Measurements from ENCODE around the gene PRAME.
"Not testable (repeated sequence)": the region's sequence is repeated elsewhere in the genome, so short reads cannot be mapped to it uniquely, and the experiment has no call there.

Gene PRAME

DNA sequence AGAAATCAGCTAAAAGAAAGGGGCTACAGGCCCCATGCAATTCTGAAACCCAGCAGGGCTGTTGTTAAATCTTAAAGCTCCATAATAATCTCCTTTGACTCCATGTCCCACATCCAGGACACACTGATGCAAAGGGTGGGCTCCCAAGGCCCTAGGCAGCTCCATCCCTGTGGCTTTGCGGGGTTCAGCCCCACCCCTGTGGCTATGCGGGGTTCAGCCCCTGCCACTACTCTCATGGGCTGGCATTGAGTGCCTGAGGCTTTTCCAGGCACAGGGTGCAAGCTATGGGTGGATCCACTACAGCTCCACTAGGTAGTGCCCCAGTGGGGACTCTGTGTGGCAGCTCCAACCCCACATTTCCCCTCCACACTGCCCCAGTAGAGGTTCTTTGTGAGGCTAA, 30.3 kb downstream of the PRAME start:
- no peaks in the 10 kb centered on the region for H3K9me3 Mint-ChIP-seq
- no peaks in the 10 kb centered on the region for H3K4me1 Mint-ChIP-seq (ENCODE audit: low read depth)
- no peak overlapping the region for H3K27ac Mint-ChIP-seq
- H3K36me3 Mint-ChIP-seq (ENCODE audit: low read depth) = no peaks in the 10 kb centered on the region
- peaks cover 8% of the 10 kb centered on the region for H3K27me3 Mint-ChIP-seq (ENCODE audit: low read depth)
- H3K4me3 Mint-ChIP-seq = no peak overlapping the region

DNA sequence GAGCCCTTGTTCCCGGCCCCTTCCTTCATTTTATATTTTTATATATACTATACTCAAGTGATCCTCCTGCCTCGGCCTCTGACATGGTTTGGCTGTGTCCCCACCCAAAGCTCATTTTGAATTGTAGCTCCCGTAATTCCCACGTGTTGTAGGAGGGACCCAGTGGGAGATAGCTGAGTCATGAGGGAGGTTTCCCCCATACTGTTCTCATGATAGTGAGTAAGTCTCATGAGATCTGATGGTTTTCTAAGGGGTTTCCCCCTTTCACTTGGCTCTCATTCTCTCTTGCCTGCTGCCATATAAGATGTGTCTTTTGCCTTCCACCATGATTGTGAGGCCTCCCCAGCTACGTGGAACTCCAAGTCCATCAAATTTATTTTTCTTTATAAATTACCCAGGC, 31.8 kb downstream of the PRAME start:
- H3K27me3 Mint-ChIP-seq (ENCODE audit: low read depth) = peaks cover 13% of the 10 kb centered on the region

DNA sequence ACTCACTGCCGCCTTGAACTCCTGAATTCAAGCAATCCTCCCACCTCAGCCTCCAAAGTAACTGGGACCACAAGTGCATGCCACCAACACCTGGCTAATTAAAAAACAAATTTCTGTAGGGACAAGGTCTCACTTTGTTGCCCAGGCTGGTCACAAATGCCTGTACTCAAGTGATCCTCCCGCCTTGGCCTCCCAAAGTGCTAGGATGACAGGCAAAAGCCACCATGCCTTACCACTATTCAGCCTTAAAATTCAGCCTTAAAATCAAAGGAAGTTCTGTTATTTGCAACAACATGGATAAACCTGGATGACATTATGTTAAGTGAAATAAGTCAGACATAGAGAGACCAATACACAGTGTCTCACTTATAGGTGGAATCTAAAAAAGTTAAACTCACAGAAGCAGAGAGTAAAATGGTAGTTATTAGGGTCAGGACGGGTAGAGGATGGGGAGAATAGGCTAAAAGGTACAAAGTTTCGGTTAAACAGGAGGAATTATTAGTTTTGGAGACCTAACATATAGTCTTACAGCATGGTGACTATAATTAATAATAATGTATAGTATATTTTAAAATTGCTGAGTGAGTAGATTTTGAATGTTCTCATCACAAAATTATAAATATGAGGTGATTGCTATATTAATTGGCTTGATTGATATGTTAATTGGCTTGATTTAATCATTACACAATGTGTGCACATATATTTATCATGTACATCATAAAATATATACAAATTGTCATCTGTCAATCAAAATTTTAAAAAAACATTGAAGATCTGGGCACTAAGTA, 32.7 kb downstream of the PRAME start:
- H3K27ac Mint-ChIP-seq = no peak overlapping the region
- no peak overlapping the region for H3K4me3 Mint-ChIP-seq
- H3K27me3 Mint-ChIP-seq (ENCODE audit: low read depth) = peaks cover 13% of the 10 kb centered on the region
- H3K9me3 Mint-ChIP-seq = no peaks in the 10 kb centered on the region
- no peaks in the 10 kb centered on the region for H3K36me3 Mint-ChIP-seq (ENCODE audit: low read depth)
- no peaks in the 10 kb centered on the region for H3K4me1 Mint-ChIP-seq (ENCODE audit: low read depth)

More for the DNA sequence above, 31.8 kb downstream of the PRAME start:
- no peak overlapping the region for H3K27ac Mint-ChIP-seq
- H3K9me3 Mint-ChIP-seq = no peaks in the 10 kb centered on the region
- H3K36me3 Mint-ChIP-seq (ENCODE audit: low read depth) = no peaks in the 10 kb centered on the region
- no peak overlapping the region for H3K4me3 Mint-ChIP-seq
- no peaks in the 10 kb centered on the region for H3K4me1 Mint-ChIP-seq (ENCODE audit: low read depth)

DNA sequence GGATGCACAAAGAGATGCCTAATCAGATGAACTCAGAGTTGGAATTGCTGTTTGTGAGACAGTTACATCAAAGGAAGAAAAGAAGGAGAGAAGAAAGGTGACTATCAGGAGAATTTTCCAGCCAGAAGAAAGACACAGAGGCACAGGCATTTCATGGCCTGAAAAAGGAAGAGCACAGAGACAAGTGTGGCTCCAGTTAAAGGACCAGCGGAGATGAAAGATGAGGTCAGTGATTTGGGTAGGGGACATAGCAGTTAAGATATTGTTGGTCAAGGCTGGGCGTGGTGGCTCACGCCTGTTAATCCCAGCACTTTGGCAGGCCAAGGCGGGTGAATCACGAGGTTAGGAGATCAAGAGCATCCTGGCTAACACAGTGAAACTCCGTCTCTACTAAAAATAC, 35.6 kb downstream of the PRAME start:
- Mint-ChIP-seq H3K27me3 (ENCODE audit: low read depth) (peaks cover 9% of the 10 kb centered on the region), H3K27ac (no peak overlapping the region), H3K36me3 (ENCODE audit: low read depth) (no peaks in the 10 kb centered on the region), H3K4me3 (no peak overlapping the region), H3K4me1 (ENCODE audit: low read depth) (no peaks in the 10 kb centered on the region), H3K9me3 (no peaks in the 10 kb centered on the region)

DNA sequence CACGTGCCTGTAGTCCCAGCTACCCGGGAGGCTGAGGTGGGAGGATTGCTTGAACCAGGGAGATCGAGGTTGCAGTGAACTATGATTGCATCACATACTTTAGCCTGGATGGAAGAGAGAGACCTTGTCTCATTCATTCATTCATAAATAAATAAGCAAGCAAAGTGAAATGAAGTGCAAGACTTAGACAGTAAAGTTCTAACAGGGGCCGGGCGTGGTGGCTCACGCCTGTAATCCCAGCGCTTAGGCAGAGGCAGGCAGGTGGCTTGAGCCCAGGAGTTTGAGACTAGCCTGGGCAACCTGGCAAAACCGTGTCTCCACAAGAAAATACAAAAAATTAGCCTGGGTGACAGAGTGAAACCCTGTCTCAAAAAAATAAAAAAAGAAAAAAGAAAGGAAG, 37.4 kb downstream of the PRAME start:
- H3K4me1 Mint-ChIP-seq (ENCODE audit: low read depth) = no peaks in the 10 kb centered on the region
- no peak overlapping the region for H3K4me3 Mint-ChIP-seq
- H3K36me3 Mint-ChIP-seq (ENCODE audit: low read depth) = no peaks in the 10 kb centered on the region
- no peaks in the 10 kb centered on the region for H3K9me3 Mint-ChIP-seq
- H3K27ac Mint-ChIP-seq = no peak overlapping the region
- peaks cover 8% of the 10 kb centered on the region for H3K27me3 Mint-ChIP-seq (ENCODE audit: low read depth)

DNA sequence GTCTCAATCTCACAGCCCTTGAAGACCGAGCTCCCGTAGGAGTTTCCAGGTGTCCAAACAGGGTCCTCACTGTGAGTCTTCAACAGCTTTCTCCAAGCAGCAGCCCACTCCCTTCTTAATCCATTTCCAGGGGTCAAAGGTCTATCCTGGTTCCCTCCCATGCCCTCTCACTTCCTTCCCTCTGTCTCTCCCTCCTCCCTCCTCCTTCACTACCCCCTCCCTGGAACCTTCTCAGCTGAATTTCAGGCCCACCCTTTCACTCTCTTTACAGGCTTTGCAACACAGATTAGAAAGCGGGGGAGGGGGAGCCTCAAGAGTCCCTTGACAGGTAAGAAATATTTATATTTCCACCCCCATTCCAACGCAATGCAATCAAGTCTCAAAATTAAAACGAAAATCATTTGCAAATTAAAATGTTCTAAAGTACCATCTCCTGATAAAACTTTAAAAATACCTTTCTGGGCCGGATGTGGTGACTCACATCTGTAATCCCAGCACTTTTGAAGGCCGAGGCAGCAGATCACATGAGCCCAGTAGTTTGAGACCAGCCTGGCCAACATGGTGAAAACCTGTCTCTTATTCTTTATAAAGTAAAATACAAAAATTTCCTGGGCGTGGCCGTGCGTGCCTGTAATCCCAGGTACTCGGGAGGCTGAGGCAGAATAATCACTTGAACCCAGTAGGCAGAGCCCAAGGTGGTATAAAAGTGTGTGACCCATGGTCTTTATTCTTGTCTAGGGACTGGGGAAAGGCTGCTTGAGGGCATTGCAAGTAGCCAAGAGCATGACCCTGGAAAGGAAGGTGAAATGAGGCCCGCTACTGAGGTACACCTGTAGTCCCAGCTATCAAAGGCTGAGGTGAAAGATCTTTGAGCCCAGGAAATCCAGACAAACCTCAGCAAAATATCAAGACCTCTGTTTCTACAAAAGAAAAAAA, 38.1 kb downstream of the PRAME start:
- Mint-ChIP-seq H3K4me1 (ENCODE audit: low read depth) (no peaks in the 10 kb centered on the region), H3K27me3 (ENCODE audit: low read depth) (peaks cover 13% of the 10 kb centered on the region), H3K36me3 (ENCODE audit: low read depth) (no peaks in the 10 kb centered on the region), H3K27ac (no peak overlapping the region), H3K9me3 (no peaks in the 10 kb centered on the region), H3K4me3 (no peak overlapping the region)

DNA sequence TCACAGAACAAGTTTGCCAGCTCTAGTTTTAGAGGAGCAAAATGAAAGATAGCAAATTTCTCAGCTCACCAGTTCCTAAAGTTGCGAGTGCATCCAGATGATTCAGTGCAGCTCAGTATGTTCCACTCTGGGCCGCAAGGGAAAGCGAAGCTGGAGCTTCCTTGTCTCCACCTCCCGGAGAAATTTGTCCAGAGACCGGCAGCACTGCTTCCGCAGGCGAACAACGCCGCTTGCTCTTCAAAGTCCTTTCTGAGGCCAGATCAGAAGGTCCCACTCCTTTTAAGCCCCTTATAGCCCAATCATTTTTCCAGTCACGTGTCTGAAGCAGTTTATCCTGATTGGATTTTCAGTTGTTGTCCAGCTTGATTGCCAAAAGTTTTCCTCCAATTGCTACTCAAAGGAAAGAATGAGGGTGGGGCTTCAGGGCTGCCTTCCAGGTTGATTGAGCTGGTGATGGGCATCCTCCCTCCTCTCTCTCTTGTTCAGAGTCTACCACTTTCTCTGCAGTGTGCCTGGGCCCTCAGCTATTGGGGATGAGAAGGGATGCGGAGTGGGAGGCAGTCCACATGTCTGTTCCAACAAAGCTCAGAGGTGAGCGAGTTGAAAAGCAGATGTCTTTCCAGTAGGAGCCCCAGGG, 38.9 kb downstream of the PRAME start, which contains the start of gene ZNF280A:
ZNF280A (minus strand) TSS at position 251 of the 637 bp plus-strand sequence. CDS start 4,640 bp downstream, outside the sequence.
- Mint-ChIP-seq H3K4me1 (ENCODE audit: low read depth) (no peaks in the 10 kb centered on the region), H3K36me3 (ENCODE audit: low read depth) (no peaks in the 10 kb centered on the region), H3K4me3 (no peak within 1 kb of the TSS), H3K27me3 (ENCODE audit: low read depth) (peaks cover 18% of the 10 kb centered on the region), H3K27ac (peak within 1 kb of the TSS; percentile 45), H3K9me3 (no peaks in the 10 kb centered on the region)

DNA sequence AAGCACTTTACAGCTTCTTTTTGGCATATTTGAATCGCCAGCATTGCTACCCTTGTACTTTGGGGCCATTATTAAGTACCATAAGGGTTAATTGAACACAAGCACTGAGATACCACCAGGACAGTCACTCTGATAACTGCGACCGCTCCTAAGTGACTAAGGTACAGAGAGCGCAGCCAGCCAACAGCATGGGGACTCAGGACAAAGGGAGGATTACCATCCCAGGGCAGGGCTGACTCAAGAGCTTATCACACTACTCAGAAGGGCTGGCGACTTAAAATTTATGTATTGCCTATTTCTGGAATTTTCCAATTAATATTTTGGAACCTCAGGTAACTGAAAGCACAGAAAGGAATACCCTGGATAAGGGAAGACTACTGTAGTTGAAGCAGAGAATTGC, 39.5 kb downstream of the PRAME start:
- H3K27ac Mint-ChIP-seq = no peak overlapping the region
- peaks cover 22% of the 10 kb centered on the region for H3K27me3 Mint-ChIP-seq (ENCODE audit: low read depth)
- H3K4me1 Mint-ChIP-seq (ENCODE audit: low read depth) = no peaks in the 10 kb centered on the region
- no peaks in the 10 kb centered on the region for H3K36me3 Mint-ChIP-seq (ENCODE audit: low read depth)
- H3K9me3 Mint-ChIP-seq = no peaks in the 10 kb centered on the region
- no peak overlapping the region for H3K4me3 Mint-ChIP-seq

DNA sequence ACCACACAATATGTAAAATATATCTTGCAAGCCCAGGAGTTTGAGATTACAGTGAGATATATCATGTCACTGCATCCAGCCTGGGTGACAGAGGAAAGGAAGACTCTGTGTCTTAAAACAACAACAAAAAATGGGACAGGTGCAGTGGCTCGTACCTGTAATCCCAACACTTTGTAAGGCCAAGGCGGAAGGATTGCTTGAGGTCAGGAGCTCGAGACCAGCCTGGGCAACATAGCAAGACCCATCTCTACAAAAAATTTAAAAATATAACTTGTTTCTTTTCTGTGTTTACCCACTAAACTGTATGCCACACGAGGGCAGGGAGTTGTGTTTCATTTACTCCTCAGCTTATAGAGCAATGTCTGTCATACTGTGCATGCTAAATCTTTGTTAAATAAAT, 42.1 kb downstream of the PRAME start:
- no peaks in the 10 kb centered on the region for H3K36me3 Mint-ChIP-seq (ENCODE audit: low read depth)
- no peak overlapping the region for H3K27ac Mint-ChIP-seq
- H3K27me3 Mint-ChIP-seq (ENCODE audit: low read depth) = peaks cover 28% of the 10 kb centered on the region
- H3K4me3 Mint-ChIP-seq = no peak overlapping the region
- H3K9me3 Mint-ChIP-seq = no peaks in the 10 kb centered on the region
- H3K4me1 Mint-ChIP-seq (ENCODE audit: low read depth) = peaks cover 2% of the 10 kb centered on the region

DNA sequence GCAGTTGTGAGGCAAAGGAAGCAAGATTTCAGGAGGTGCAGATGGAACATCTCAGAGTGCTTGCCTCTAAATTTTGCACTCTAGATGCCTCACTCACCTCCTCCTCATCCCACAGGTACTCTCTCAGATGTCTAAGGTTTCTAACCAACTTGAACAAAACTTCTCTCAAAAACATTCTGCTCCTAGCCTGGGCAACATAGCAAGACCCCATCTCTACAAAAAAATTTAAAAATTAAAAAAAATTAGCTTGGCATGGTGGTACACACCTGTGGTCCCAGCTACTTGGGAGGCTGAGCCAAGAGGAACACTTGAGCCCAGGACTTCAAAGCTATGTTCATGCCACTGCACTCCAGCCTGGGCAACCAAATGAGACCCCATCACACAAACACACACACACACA, 43.2 kb downstream of the PRAME start:
- Mint-ChIP-seq H3K4me1 (ENCODE audit: low read depth) (peaks cover 2% of the 10 kb centered on the region), H3K27me3 (ENCODE audit: low read depth) (peaks cover 32% of the 10 kb centered on the region), H3K36me3 (ENCODE audit: low read depth) (no peaks in the 10 kb centered on the region), H3K27ac (no peak overlapping the region), H3K9me3 (no peaks in the 10 kb centered on the region), H3K4me3 (no peak overlapping the region)

DNA sequence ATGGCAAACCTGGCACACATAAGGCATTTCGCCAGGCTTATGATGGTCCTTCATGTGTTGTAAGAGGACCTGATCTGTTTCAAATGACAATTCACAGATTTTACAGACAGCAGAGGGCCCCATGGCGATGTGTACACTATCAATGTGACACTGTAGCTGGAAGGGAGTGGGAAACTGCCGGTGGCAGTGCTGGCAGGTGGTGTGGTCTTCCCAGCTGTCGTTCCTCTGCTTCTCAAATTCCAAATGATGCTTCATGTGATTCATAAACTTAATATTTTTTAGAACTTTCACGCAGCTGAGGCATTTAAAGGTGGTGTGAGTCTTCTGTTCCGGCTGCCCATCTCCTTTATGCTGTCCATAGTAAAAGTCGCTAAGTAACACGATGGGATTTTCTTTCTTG, 44.6 kb downstream of the PRAME start:
- not testable (repeated sequence) for H3K36me3 Mint-ChIP-seq (ENCODE audit: low read depth); H3K27ac Mint-ChIP-seq; H3K4me3 Mint-ChIP-seq; H3K4me1 Mint-ChIP-seq (ENCODE audit: low read depth); H3K9me3 Mint-ChIP-seq
- peaks cover 32% of the 10 kb centered on the region for H3K27me3 Mint-ChIP-seq (ENCODE audit: low read depth)

DNA sequence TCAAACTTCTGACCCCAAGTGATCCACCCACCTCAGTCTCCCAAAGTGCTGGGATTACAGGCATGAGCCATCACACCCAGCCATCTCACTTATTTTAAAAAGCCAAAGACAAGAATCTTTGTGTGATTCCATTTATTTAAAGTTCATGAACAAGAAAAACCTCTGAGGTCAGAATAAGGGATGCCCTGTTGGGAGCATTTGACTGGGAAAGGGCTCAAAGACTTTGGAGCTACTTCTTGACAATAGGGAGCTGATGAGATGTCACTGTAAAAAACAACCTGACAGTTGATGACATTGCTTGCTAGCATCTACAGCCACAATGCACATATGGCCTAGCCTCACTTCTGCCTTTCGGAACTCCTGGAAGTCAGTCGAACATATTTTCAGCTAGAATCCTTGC, 45.4 kb downstream of the PRAME start:
- H3K4me3 Mint-ChIP-seq = no peak overlapping the region
- H3K27me3 Mint-ChIP-seq (ENCODE audit: low read depth) = peaks cover 32% of the 10 kb centered on the region
- peaks cover 2% of the 10 kb centered on the region for H3K4me1 Mint-ChIP-seq (ENCODE audit: low read depth)
- peaks cover 9% of the 10 kb centered on the region for H3K9me3 Mint-ChIP-seq
- peaks cover 4% of the 10 kb centered on the region for H3K36me3 Mint-ChIP-seq (ENCODE audit: low read depth)
- H3K27ac Mint-ChIP-seq = no peak overlapping the region

DNA sequence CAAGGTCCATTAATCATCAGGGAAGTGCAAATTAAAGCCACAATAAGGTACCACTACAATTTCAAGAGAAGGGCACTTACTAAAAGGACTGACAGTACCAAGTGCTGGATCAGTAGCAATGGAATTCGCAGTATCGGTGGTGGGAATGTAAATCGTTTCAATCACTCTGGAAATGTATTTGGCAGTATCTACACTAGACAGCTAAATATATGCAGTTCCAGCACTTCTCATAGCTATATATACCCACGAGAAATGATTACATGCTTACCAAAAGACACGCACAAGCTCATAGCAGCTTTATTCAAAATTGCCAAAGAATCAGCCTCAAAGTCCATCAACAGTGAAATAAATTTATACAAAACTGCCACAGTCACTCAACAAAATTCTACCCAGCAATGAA, 46.1 kb downstream of the PRAME start:
- no peak overlapping the region for H3K27ac Mint-ChIP-seq
- H3K9me3 Mint-ChIP-seq = peaks cover 9% of the 10 kb centered on the region

DNA sequence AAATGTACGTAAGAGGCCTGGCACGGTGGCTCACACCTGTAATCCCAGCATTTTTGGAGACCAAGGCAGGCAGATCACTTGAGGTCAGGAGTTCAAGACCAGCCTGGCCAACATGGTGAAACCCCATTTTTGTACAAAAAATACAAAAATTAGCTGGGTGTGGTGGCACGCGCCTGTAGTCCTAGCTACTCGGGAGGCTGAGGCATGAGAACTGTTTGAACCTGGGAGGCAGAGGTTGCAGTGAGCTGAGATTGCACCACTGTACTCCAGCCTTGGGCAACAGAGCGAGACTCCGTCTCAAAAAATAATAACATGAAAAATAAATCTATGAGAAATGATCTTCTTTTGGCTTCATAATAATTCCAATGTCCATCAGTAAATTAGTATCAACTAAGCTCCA, 48.2 kb downstream of the PRAME start:
- not testable (repeated sequence) for H3K4me3 Mint-ChIP-seq; H3K9me3 Mint-ChIP-seq; H3K4me1 Mint-ChIP-seq (ENCODE audit: low read depth); H3K27ac Mint-ChIP-seq
- peaks cover 24% of the 10 kb centered on the region for H3K27me3 Mint-ChIP-seq (ENCODE audit: low read depth)
- H3K36me3 Mint-ChIP-seq (ENCODE audit: low read depth) = peaks cover 12% of the 10 kb centered on the region

More for the DNA sequence above, 46.1 kb downstream of the PRAME start:
- Mint-ChIP-seq H3K4me1 (ENCODE audit: low read depth) (peaks cover 3% of the 10 kb centered on the region), H3K27me3 (ENCODE audit: low read depth) (peaks cover 32% of the 10 kb centered on the region), H3K36me3 (ENCODE audit: low read depth) (peaks cover 4% of the 10 kb centered on the region), H3K4me3 (no peak overlapping the region)
